Smooth muscle cell of the umbilical artery (primary cell): ENCODE results near the gene MMP10. TPM values are rescaled to one million over a fixed set of nuclear protein-coding genes. Genes with fewer than 3 reads are reported as not detected.

Source experiments
- total RNA-seq: library from RNA; depleted of rRNA; stranded (reverse); fragments of >200 nt; gene quantifications from 2 replicates; pipeline ENCODE4 v1.2.3, GENCODE V29; 2014

Gene MMP10
- 1.3 and 2.1 TPM in 2 replicates for total RNA-seq

GRCh38 chr11:102780491-102780918 is at the start of gene MMP10:
TSS of gene MMP10 (minus strand) at chr11:102780628. CDS start at chr11:102780591, 37 bp downstream.

GRCh38 chr11:102798012-102798746 is 17.8 kb upstream of the MMP10 start, which contains the start of gene MMP1:
TSS of gene MMP1 (minus strand) at chr11:102798160. CDS start at chr11:102798092, 68 bp downstream.

DNA sequence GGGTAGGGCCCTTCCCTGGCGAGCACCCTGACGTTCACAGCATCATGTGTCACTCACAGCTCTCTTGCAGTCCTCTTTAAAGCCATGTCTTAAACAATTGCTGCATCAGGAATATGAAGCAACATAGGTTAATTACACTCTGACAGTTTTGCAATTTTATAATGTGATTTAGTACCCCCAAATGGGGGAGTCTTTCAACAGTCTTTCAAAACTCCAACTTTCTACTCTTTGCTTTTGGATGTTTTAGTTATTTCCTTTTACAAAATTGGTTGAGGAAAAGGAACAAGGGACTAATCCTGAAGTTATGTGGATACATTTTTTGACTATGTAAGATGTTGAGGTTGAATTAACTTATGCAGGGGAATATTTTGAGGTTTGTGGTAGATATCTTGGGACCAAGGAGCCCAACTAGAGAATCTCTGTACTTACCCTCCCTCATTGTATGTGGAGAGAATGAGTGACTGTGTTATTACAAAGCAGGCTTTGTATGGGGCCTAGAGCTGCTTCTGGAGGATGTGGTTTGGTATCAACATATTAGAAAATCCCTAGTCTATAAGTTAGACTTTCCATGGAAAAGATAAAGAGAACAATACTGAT is 55.4 kb downstream of the MMP10 start, which contains the start of gene MMP8:
TSS of gene MMP8 (minus strand) at position 51 of the 597 bp plus-strand sequence. CDS start 99 bp downstream, outside the sequence.

Other genes starting within 250 kb of the MMP10 start
- gene MMP7, start 249.9 kb downstream of the MMP10 start, total RNA-seq, result not detected in 2 replicates
- gene MMP20, start 155.3 kb downstream of the MMP10 start, total RNA-seq, result not detected in 2 replicates
- not detected in 2 replicates for gene MMP27, start 74.9 kb downstream of the MMP10 start, total RNA-seq
- 1.4 and 1.5 TPM in 2 replicates for gene MMP8, start 55.7 kb downstream of the MMP10 start, total RNA-seq
- 47.9 and 122 TPM in 2 replicates for gene MMP1, start 17.5 kb upstream of the MMP10 start, total RNA-seq
- gene MMP3, start 63.0 kb upstream of the MMP10 start, total RNA-seq, result 0.88 and 10.7 TPM in 2 replicates
- 0.18 and 1.2 TPM in 2 replicates for gene MMP12, start 94.4 kb upstream of the MMP10 start, total RNA-seq
- under 0.01 TPM in 1 of 2 replicates, not detected in the other for gene MMP13, start 175.1 kb upstream of the MMP10 start, total RNA-seq